Esophagus (tissue), 2 donors: Measurements from ENCODE around the gene LCN2. TPM values are rescaled to one million over a fixed set of nuclear protein-coding genes. Genes with fewer than 3 reads are reported as not detected.

ENCODE experiments used
- H3K27ac ChIP-seq, 2 donors: one replicate each; pipeline ENCODE4 v1.5.1; 2013; ENCODE audit warnings: low read depth in 2 of 2, mild to moderate bottlenecking in 2 of 2, inconsistent platforms in 1 of 2, low read length in 1 of 2, moderate library complexity in 1 of 2
- H3K27me3 ChIP-seq, 2 donors: one replicate each; pipeline ENCODE4 v1.6.1; 2013; ENCODE audit warnings: low read length in 2 of 2, control low read depth in 1 of 2, mild to moderate bottlenecking in 1 of 2; ENCODE audit not compliant: insufficient read depth in 2 of 2, control insufficient read depth in 1 of 2
- H3K36me3 ChIP-seq, 2 donors: one replicate each; pipeline ENCODE4 v1.6.1; 2013; ENCODE audit warnings: low read length in 1 of 2; ENCODE audit not compliant: control insufficient read depth in 2 of 2, insufficient read depth in 2 of 2
- H3K4me1 ChIP-seq, 2 donors: one replicate each; pipeline ENCODE4 v1.6.1; 2013; ENCODE audit warnings: low read length in 1 of 2; ENCODE audit not compliant: control insufficient read depth in 2 of 2, insufficient read depth in 2 of 2
- H3K4me3 ChIP-seq, 2 donors: one replicate each; pipeline ENCODE4 v1.5.1; 2013; ENCODE audit warnings: low read length in 2 of 2, mild to moderate bottlenecking in 2 of 2, low read depth in 1 of 2, moderate library complexity in 1 of 2
- H3K9me3 ChIP-seq, 2 donors: one replicate each; pipeline ENCODE4 v1.6.1; 2013; ENCODE audit warnings: mild to moderate bottlenecking in 2 of 2, low read depth in 1 of 2, low read length in 1 of 2, moderate library complexity in 1 of 2; ENCODE audit not compliant: control insufficient read depth in 2 of 2, insufficient read depth in 1 of 2
- WGBS, 2 donors: extraction: QIAGEN DNeasy Blood & Tissue Kit; methylation state at CpG; one replicate each; pipeline ENCODE4 v1.1.7; 2013; 5-methylcytosine and 5-hydroxymethylcytosine counted together
- polyA plus RNA-seq, 2 donors: library from polyadenylated mRNA; stranded (reverse); fragments of 200-250 nt; gene quantifications; one replicate each; pipeline ENCODE4 v1.2.3, GENCODE V29; 2013
- donor health status: healthy with polysubstance abuse.
- donor health status: Bipolar disorder and iron deficiency.

Gene LCN2
- polyA plus RNA-seq, 2 donors, result 1,061 to 2,097 TPM

- Histone ChIP-seq H3K4me1 (peaks cover 7 to 10% of the 10 kb centered on the region in 2 donors), H3K9me3 (no peaks in the 10 kb centered on the region), H3K27me3 (no peaks in the 10 kb centered on the region), H3K4me3 (no peak overlapping the region), H3K27ac (no peak overlapping the region), H3K36me3 (peaks cover 7 to 19% of the 10 kb centered on the region in 2 donors)
- WGBS, 2 donors, result 80 to 86% methylated on average over 2 of the region's 2 CpGs
These were observed 40.8 kb downstream of the LCN2 start for GRCh38 chr9:128190013-128190412.

GRCh38 chr9:128190516-128191405, 41.5 kb downstream of the LCN2 start:
- Histone ChIP-seq H3K9me3 (no peaks in the 10 kb centered on the region), H3K4me3 (peak overlapping the region; percentile 69 to 80), H3K27ac (peak overlapping the region; percentile 90 to 92), H3K36me3 (peaks cover under 1 to 14% of the 10 kb centered on the region in 2 donors), H3K4me1 (peaks cover 7 to 10% of the 10 kb centered on the region in 2 donors), H3K27me3 (no peaks in the 10 kb centered on the region)
- WGBS, 2 donors, result 19 to 21% methylated on average over 30 to 32 of the region's 32 CpGs

- 0 to 1% methylated on average over 59 to 71 of the region's 71 CpGs for WGBS, 2 donors
- Histone ChIP-seq H3K27me3 (no peaks in the 10 kb centered on the region), H3K4me3 (peak within 1 kb of the TSS; percentile 69 to 80), H3K4me1 (peaks cover 7 to 10% of the 10 kb centered on the region in 2 donors), H3K36me3 (peaks cover 0 to 7% of the 10 kb centered on the region in 2 donors), H3K27ac (peak within 1 kb of the TSS; percentile 90 to 92), H3K9me3 (no peaks in the 10 kb centered on the region)
These were observed 42.3 kb downstream of the LCN2 start, which contains the start of gene CIZ1 for GRCh38 chr9:128191406-128192046. CIZ1 (minus strand) TSS chr9:128191572; CDS start chr9:128190857, 715 bp downstream.

GRCh38 chr9:128192601-128193371, 43.5 kb downstream of the LCN2 start:
- peaks cover 7 to 10% of the 10 kb centered on the region in 2 donors for H3K4me1 ChIP-seq
- H3K9me3 ChIP-seq, result no peaks in the 10 kb centered on the region
- peaks cover 0 to 2% of the 10 kb centered on the region in 2 donors for H3K36me3 ChIP-seq
- peak overlapping the region; percentile 6 to 9 for H3K4me3 ChIP-seq
- no peaks in the 10 kb centered on the region for H3K27me3 ChIP-seq
- H3K27ac ChIP-seq, result peak overlapping the region; percentile 90 to 92
- 12 to 14% methylated on average over 56 of the region's 56 CpGs for WGBS, 2 donors

GRCh38 chr9:128193469-128194096, 44.3 kb downstream of the LCN2 start:
- no peak overlapping the region for H3K4me3 ChIP-seq
- WGBS, 2 donors, result 79 to 82% methylated on average over 14 of the region's 14 CpGs
- peak overlapping the region; percentile 90 to 92 for H3K27ac ChIP-seq
- H3K4me1 ChIP-seq, result peaks cover 7 to 10% of the 10 kb centered on the region in 2 donors
- H3K36me3 ChIP-seq, result peaks cover 0 to 2% of the 10 kb centered on the region in 2 donors
- no peaks in the 10 kb centered on the region for H3K9me3 ChIP-seq
- no peaks in the 10 kb centered on the region for H3K27me3 ChIP-seq

- 79 to 88% methylated on average over 13 of the region's 13 CpGs for WGBS, 2 donors
These were observed 52.5 kb downstream of the LCN2 start for GRCh38 chr9:128201441-128202369.

GRCh38 chr9:128202648-128203023, 53.4 kb downstream of the LCN2 start:
- Histone ChIP-seq H3K27ac (no peak overlapping the region), H3K36me3 (no peaks in the 10 kb centered on the region), H3K9me3 (no peaks in the 10 kb centered on the region), H3K4me3 (no peak overlapping the region), H3K27me3 (peaks cover 0 to 5% of the 10 kb centered on the region in 2 donors), H3K4me1 (peaks cover 6 to 8% of the 10 kb centered on the region in 2 donors)
- WGBS, 2 donors, result 19 to 24% methylated on average over 2 of the region's 2 CpGs

More at GRCh38 chr9:128201441-128202369, 52.5 kb downstream of the LCN2 start:
- Histone ChIP-seq H3K9me3 (no peaks in the 10 kb centered on the region), H3K36me3 (no peaks in the 10 kb centered on the region), H3K4me3 (no peak overlapping the region), H3K27ac (no peak overlapping the region), H3K4me1 (peaks cover 6 to 8% of the 10 kb centered on the region in 2 donors), H3K27me3 (peaks cover 0 to 5% of the 10 kb centered on the region in 2 donors)
